Stimulated activated CD4-positive, alpha-beta T cell treated with anti-CD3 and anti-CD28 coated beads, Interleukin-1b, Interleukin-23, amount 100 ng/mL, for 24 hours (primary cell): ENCODE data around the gene METTL16.

Experiments
- DNase-seq, 4 experiments: peaks; one replicate each; pipeline ENCODE4 v3.0.0-alpha.2; 2020; ENCODE audit warnings: low read depth in 4 of 4, low spot score in 1 of 4

Gene METTL16

GRCh38 chr17:2416010-2416734 lies 95.5 kb downstream of the METTL16 start:
- peak in 3 of 4 experiments; percentile 69 to 86 (median 76) for DNase-seq

- no peak for DNase-seq
Measured at GRCh38 chr17:2415081-2415480, 96.6 kb downstream of the METTL16 start.

GRCh38 chr17:2414446-2415064 lies 97.1 kb downstream of the METTL16 start:
- no peak for DNase-seq

- no peak for DNase-seq
Measured at GRCh38 chr17:2412561-2413021, 99.1 kb downstream of the METTL16 start.

- no peak for DNase-seq
Measured at GRCh38 chr17:2410951-2411350, 100.7 kb downstream of the METTL16 start.

- DNase-seq = no peak
Measured at GRCh38 chr17:2406903-2407790, 104.5 kb downstream of the METTL16 start.

GRCh38 chr17:2406271-2406902 lies 105.3 kb downstream of the METTL16 start:
- no peak for DNase-seq

GRCh38 chr17:2405247-2405926 lies 106.3 kb downstream of the METTL16 start:
- no peak for DNase-seq

GRCh38 chr17:2403044-2403443 lies 108.6 kb downstream of the METTL16 start:
- no peak for DNase-seq

- no peak for DNase-seq
Measured at GRCh38 chr17:2402544-2402943, 109.1 kb downstream of the METTL16 start.

GRCh38 chr17:2401426-2402221 lies 110.1 kb downstream of the METTL16 start:
- DNase-seq = peak; percentile 94 to 99 (median 98)

GRCh38 chr17:2400877-2401425 lies 110.7 kb downstream of the METTL16 start, which contains the start of gene MNT:
TSS of gene MNT (minus strand) at chr17:2401060. CDS start at chr17:2400712, 348 bp downstream.
- DNase-seq = peak; percentile 82 to 91 (median 86)

- DNase-seq = peak in 2 of 4 experiments; percentile 34 to 56
Measured at GRCh38 chr17:2400474-2400866, 111.2 kb downstream of the METTL16 start.

GRCh38 chr17:2399572-2400473 lies 111.9 kb downstream of the METTL16 start:
- DNase-seq = peak; percentile 82 to 92 (median 86)

GRCh38 chr17:2398655-2399571 lies 112.8 kb downstream of the METTL16 start:
- peak in 1 of 4 experiments; percentile 26 for DNase-seq

- DNase-seq = no peak
Measured at GRCh38 chr17:2398182-2398581, 113.5 kb downstream of the METTL16 start.
